LNCaP clone FGC (cell line): ENCODE results near the gene PAPSS1.
"Not testable (repeated sequence)": the region's sequence is repeated elsewhere in the genome, so short reads cannot be mapped to it uniquely, and the experiment has no call there.

Source experiments
- DNase-seq: peaks from one replicate; pipeline ENCODE4 v3.0.0-alpha.2; 2011; ENCODE audit warnings: low read depth
- H3K4me3 ChIP-seq: 2 replicates; pipeline ENCODE4 v1.5.1; 2011; ENCODE audit warnings: mild to moderate bottlenecking, low read depth, low read length, control low read depth
- CTCF ChIP-seq: IDR thresholded peaks from 2 replicates; pipeline ENCODE4 v1.5.1; 2012; ENCODE audit warnings: mild to moderate bottlenecking; ENCODE audit not compliant: control insufficient read depth, insufficient read depth; ENCODE audit errors: extremely low read depth

PAPSS1 gene

GRCh38 chr4:107665001-107665400 lies 55.0 kb downstream of the PAPSS1 start:
- no peak overlapping the region for H3K4me3 ChIP-seq
- DNase-seq = no peak
- no peak for TF ChIP-seq CTCF

GRCh38 chr4:107658400-107659336 lies 61.4 kb downstream of the PAPSS1 start:
- no peak overlapping the region for H3K4me3 ChIP-seq
- no peak for TF ChIP-seq CTCF
- no peak for DNase-seq

- no peak for TF ChIP-seq CTCF
- no peak overlapping the region for H3K4me3 ChIP-seq
- no peak for DNase-seq
Measured at GRCh38 chr4:107655289-107655688, 64.7 kb downstream of the PAPSS1 start.

- H3K4me3 ChIP-seq = no peak overlapping the region
- 0 out of 2 replicates have a peak, but pooled peaks have one; percentile 25 for TF ChIP-seq CTCF
- DNase-seq = no peak
Measured at GRCh38 chr4:107654694-107655093, 65.3 kb downstream of the PAPSS1 start.

- not testable (repeated sequence) for DNase-seq
Measured at GRCh38 chr4:107651408-107651807, 68.6 kb downstream of the PAPSS1 start.

GRCh38 chr4:107650251-107650650 lies 69.8 kb downstream of the PAPSS1 start:
- no peak overlapping the region for H3K4me3 ChIP-seq
- TF ChIP-seq CTCF = no peak

More at GRCh38 chr4:107651408-107651807, 68.6 kb downstream of the PAPSS1 start:
- not testable (repeated sequence) for H3K4me3 ChIP-seq

GRCh38 chr4:107648178-107648991 lies 71.6 kb downstream of the PAPSS1 start:
- no peak overlapping the region for H3K4me3 ChIP-seq
- no peak for TF ChIP-seq CTCF
- no peak for DNase-seq

More at GRCh38 chr4:107650251-107650650, 69.8 kb downstream of the PAPSS1 start:
- DNase-seq = no peak
